NCI-H460 (cell line): ENCODE measurements around the gene PPP1R14D. TPM values are rescaled to one million over a fixed set of nuclear protein-coding genes. Genes with fewer than 3 reads are reported as not detected.
"Not testable (repeated sequence)": the region's sequence is repeated elsewhere in the genome, so short reads cannot be mapped to it uniquely, and the experiment has no call there.

ENCODE experiments used
- DNase-seq: peaks from one replicate; pipeline ENCODE4 v3.0.0-alpha.2; 2016; ENCODE audit warnings: low read depth; ENCODE audit errors: extremely low read depth
- polyA plus RNA-seq: library from polyadenylated mRNA; depleted of rRNA; stranded (reverse); fragments of >200 nt; gene quantifications from 2 replicates; pipeline ENCODE4 v1.2.3, GENCODE V29; 2014; cell fraction: nucleus; rRNA removed
- total RNA-seq: library from RNA; depleted of rRNA; stranded (reverse); fragments of >200 nt; shearing (Covaris generic); gene quantifications from 2 replicates; pipeline ENCODE4 v1.2.3, GENCODE V29; 2014; rRNA removed

PPP1R14D gene
- total RNA-seq: not detected in 2 replicates
- polyA plus RNA-seq: not detected in 2 replicates

- DNase-seq: no peak
These were observed at the start of gene PPP1R14D for GRCh38 chr15:40828447-40829036. PPP1R14D (minus strand) TSS chr15:40828708; CDS start chr15:40828641, 67 bp downstream.

- no peak for DNase-seq
These were observed 49.2 kb upstream of the PPP1R14D start for GRCh38 chr15:40877694-40878093.

- DNase-seq: no peak
These were observed 47.7 kb upstream of the PPP1R14D start for GRCh38 chr15:40875991-40876730.

GRCh38 chr15:40873694-40874561 is 45.4 kb upstream of the PPP1R14D start, which contains the start of gene RHOV:
RHOV (minus strand) TSS chr15:40874234; CDS start chr15:40874139, 95 bp downstream.
- peak; percentile 65 for DNase-seq

DNA sequence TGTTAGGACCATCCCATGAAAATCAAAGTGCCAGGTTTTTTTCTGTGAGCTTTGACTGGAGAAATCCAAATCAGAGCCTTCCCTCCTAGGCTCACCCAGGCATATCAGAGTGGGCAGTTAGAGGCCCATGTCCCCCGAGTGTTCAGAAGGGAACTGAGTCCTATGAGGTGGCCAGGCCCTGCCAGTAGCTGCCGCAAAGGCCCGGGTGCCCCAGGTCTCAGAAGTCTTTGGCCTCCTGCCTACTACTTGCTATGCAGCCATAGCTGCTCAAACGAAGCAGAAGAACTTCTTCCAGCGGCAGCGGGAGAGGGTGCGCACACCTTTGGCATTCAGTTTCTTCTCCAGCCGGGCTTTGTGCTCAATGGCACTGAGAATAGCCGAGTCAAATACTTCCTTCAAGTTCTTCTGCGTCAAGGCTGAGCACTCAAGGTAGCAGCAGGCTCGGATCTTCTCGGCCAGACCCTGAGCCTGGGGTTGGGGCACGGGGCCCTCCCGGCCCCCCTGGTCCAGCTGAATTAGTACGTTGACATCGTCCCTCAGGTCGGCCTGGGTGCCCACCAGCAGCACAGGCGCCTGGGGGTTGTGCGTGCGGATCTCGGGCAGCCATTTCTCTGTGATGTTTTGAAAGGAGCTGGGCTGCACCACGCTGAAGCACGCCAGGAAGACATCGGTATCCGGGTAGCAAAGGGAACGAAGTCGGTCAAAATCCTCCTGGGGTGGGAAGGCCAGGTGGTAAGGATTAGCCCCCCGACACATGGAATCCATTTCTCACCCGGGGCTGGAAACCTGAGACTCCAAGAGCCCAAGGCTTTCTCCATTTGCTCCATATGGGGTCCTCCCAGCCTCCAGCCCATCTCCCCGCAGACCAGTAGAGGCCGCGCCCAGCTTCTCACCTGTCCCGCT is 44.5 kb upstream of the PPP1R14D start:
- no peak for DNase-seq

DNA sequence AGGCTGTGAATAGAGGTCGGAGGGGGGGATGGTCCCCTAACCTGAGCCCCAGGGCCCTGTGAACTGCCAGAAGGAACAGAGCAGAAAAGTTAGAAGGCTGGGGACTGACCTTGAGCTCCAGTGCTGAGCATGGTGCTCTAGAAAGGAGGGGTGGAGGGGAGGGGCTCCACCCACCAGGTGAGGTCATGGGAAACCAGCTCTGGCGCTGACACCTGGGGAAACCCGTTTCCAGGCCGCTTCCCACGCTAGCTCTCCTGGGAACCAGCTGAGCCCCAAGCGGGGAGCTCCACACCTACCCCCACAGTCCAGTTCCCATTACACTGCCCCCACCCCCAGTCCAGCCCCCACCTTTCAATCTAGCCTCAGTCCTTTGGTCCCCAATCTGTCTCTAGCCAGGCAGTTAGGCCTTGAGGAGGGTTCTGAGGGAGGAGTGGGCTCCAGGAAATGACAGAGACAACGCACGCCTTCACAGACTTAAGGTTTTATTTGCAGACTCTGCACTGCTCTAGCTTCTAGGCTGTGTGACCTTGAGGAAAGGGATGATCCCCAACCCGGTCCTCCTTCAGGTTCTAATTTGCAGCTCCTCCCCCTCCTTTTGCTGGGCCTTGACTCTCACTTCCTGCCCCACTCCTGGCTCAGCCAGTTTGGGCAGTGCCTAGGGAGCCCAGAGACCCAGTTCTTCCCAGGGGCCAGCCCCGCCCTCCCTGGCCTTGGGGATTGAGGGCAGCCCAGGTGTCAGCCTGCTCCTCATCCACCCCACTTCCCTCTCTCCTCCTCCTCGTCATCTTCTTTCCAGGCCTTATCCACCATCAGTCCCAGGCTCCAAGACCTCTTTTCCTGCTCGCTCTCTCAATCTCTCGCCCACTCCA is 43.5 kb upstream of the PPP1R14D start:
- DNase-seq: no peak

DNA sequence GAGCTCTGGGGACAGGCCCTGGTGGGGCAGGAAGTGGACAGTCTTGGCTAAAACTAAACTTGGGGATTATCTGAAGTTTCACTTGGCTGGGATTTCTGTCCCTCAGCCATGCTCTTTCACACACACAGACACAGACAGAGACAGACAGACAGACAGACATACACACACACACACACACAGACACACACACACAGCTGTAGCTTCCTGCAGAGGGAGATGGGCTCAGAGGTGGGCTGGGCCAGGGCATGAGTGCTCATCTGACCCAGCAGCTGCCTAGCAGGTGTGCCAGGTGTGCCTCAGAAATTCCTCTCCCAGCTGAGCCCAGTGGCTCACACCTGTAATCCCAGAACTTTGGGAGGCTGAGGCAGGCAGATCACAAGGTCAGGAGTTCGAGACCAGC is 42.2 kb upstream of the PPP1R14D start:
- no peak for DNase-seq

DNA sequence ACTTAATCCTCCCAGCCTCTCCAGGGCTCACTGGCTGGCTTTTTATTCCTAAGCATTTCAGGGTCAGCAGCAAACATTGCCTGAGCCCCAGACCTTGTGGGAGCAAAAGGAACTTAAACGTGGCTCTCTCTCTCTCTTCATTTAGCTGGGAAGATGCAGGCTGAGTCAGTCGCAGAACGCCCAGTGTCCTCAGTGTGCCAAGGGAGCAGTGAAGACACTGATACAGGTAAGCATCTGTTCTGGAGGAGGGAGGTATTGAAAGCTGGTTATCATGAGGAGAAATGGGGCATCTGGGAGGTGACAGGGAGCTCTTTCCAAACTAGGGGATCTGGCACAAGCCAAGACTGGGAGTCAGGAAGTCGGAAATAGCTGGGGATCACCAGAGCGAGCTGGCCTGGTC is 41.2 kb upstream of the PPP1R14D start:
- no peak for DNase-seq

DNA sequence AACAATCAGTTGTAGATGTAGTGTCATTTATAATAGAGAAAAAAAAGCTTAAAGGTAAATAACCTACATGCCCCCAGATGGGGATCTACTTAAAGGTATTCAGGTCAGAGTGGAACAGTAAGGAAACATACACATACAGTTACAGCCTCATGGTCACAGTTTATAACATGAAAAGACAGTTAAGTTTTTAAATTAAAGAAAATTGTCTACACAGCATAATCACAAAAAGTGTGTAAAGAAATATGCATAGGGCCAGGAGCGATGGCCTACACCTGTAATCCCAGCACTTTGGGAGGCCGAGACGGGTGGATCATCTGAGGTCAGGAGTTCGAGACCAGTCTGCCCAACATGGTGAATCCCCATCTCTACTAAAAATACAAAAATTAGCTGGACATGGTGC is 38.7 kb upstream of the PPP1R14D start:
- no peak for DNase-seq

GRCh38 chr15:40863660-40864270 is 35.3 kb upstream of the PPP1R14D start:
- DNase-seq: no peak

DNA sequence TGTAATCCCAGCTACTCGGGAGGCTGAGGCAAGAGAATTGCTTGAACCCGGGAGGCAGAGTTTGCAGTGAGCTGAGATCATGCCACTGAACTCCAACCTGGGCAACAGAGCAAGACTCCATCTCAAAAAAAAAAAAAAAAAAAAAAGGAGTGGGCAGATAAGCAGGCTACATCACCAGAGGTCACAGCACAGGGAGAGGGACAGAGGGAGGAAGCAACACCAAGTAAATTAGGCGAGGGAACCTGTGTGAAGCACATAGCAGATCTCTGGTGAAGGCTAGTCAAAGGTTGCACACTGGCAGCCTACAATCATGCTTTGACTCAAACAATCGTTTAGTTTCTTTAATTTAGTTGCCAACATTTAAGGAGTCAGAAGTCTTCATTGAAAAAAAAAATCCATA is 32.6 kb upstream of the PPP1R14D start:
- DNase-seq: not testable (repeated sequence)

- peak; percentile 65 for DNase-seq
These were observed 30.8 kb upstream of the PPP1R14D start for GRCh38 chr15:40859206-40859851.

GRCh38 chr15:40858706-40859105 is 30.2 kb upstream of the PPP1R14D start:
- DNase-seq: no peak

GRCh38 chr15:40857601-40858341 is 29.3 kb upstream of the PPP1R14D start:
- DNase-seq: peak; percentile 63

DNA sequence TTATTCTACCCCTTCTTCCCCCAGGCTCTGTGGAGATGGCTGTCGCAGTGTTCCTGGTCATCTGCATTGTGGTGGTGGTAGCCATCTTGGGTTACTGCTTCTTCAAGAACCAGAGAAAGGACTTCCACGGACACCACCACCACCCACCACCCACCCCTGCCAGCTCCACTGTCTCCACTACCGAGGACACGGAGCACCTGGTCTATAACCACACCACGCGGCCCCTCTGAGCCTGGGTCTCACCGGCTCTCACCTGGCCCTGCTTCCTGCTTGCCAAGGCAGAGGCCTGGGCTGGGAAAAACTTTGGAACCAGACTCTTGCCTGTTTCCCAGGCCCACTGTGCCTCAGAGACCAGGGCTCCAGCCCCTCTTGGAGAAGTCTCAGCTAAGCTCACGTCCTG is 28.2 kb upstream of the PPP1R14D start:
- no peak for DNase-seq

- no peak for DNase-seq
These were observed 27.3 kb upstream of the PPP1R14D start for GRCh38 chr15:40855706-40856234.

GRCh38 chr15:40854161-40854560 is 25.7 kb upstream of the PPP1R14D start:
- no peak for DNase-seq
